Measurements from ENCODE around the gene SDK2.

Gene SDK2

DNA sequence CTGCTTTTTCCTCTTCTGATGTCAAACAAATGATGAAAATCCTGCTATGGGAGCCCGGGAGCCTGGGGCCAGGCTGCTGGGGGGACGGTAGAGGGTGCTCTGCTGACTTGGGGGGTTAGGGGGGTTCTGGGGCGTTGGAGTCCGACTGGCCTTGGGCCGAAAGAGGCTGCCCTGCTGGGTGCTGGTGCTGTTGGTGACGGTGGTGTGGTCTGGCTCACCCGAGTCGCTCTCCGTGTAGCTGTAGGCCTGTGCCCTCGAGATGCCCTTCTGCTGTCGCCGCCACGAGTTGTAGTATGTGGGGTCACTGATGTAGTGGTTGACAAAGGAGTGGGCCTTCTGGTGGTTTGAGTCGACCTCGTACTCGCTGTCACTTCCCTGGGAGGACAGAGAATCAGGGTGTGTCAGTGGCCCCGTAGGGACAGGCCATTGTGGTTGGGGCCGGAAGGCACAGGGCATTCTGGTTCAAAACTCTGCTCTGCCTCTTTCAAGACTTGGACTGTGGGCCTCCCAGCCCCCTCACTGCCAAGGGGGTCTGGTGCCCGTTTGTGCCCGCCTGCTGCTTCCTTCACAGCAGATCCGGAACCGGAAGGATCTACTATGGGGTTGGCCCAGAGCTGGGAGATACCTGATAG is 305.6 kb downstream of the SDK2 start:
- DNase-seq (ENCODE audit: low spot score) = no peak
- TF ChIP-seq, protein P1, sequence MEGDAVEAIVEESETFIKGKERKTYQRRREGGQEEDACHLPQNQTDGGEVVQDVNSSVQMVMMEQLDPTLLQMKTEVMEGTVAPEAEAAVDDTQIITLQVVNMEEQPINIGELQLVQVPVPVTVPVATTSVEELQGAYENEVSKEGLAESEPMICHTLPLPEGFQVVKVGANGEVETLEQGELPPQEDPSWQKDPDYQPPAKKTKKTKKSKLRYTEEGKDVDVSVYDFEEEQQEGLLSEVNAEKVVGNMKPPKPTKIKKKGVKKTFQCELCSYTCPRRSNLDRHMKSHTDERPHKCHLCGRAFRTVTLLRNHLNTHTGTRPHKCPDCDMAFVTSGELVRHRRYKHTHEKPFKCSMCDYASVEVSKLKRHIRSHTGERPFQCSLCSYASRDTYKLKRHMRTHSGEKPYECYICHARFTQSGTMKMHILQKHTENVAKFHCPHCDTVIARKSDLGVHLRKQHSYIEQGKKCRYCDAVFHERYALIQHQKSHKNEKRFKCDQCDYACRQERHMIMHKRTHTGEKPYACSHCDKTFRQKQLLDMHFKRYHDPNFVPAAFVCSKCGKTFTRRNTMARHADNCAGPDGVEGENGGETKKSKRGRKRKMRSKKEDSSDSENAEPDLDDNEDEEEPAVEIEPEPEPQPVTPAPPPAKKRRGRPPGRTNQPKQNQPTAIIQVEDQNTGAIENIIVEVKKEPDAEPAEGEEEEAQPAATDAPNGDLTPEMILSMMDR (IDR thresholded peaks at IDR 0.05; ENCODE audit: extremely low read depth, insufficient read depth, missing control alignments) = no peak
- in situ Hi-C loops (cut with MboI; ENCODE audit: low pct_unique_long_range_greater_than_20kb, low sequenced_read_pairs, unreplicated experiment) = no loop called here

DNA sequence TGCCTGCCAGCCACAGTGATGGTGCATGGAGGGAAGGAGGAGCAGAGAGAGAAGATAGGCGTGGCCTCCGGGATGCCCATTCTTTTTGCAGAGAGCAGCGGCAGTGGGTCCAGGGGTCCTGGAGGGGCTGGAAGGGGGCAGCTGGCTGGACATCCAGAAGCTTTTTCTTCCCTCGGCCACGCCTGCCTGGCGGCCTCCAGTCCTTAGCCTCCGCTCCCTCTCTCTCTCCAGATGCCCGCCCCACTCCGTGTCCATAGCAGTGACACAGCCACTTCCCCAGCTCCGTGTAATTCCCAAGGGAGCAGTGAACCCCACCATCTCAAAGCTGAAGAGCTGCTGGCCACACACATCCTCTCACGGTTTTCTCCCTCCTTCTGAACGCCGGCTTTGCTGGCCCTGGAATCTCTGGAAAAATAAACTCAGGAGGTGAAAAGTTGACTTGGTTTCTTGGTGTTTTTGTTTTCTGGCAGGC is 306.2 kb downstream of the SDK2 start:
- in situ Hi-C loops (cut with MboI; ENCODE audit: low pct_unique_long_range_greater_than_20kb, low sequenced_read_pairs, unreplicated experiment) = no loop called here
- TF ChIP-seq, protein P1 (IDR thresholded peaks at IDR 0.05; ENCODE audit: extremely low read depth, insufficient read depth, missing control alignments) = no peak
- DNase-seq (ENCODE audit: low spot score) = no peak

DNA sequence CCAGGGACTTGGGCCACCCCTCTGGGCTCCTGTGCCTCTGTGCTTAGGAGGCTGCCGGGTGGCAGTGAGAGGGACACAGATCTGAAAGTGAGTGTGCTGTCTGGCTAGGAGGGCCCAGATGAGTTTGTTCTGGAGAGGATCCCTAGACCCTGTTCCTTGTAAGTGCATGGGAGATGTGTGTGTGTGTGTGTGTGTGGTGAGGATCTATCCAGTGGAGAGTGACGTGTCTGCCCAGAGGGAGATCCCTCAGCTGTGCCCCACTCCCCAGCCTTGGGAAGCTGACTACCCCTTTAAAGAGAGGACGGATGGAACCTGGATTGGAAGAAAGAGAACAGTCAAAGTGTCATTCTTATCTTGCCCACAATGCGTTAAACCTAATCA is 306.9 kb downstream of the SDK2 start:
- no peak for DNase-seq (ENCODE audit: low spot score)
- TF ChIP-seq, protein P1 (IDR thresholded peaks at IDR 0.05; ENCODE audit: extremely low read depth, insufficient read depth, missing control alignments) = no peak
- in situ Hi-C loops (cut with MboI; ENCODE audit: low pct_unique_long_range_greater_than_20kb, low sequenced_read_pairs, unreplicated experiment) = no loop called here

GRCh38 chr17:73336408-73337329 is 307.6 kb downstream of the SDK2 start:
- TF ChIP-seq, protein P1 (IDR thresholded peaks at IDR 0.05; ENCODE audit: extremely low read depth, insufficient read depth, missing control alignments) = no peak
- no peak for DNase-seq (ENCODE audit: low spot score)
- in situ Hi-C loops (cut with MboI; ENCODE audit: low pct_unique_long_range_greater_than_20kb, low sequenced_read_pairs, unreplicated experiment) = no loop called here

GRCh38 chr17:73335591-73336407 is 308.4 kb downstream of the SDK2 start:
- no peak for DNase-seq (ENCODE audit: low spot score)
- TF ChIP-seq, protein P1 (IDR thresholded peaks at IDR 0.05; ENCODE audit: extremely low read depth, insufficient read depth, missing control alignments) = no peak
- in situ Hi-C loops (cut with MboI; ENCODE audit: low pct_unique_long_range_greater_than_20kb, low sequenced_read_pairs, unreplicated experiment) = no loop called here

Measured in GM13977 (cell line).